Stimulated activated CD4-positive, alpha-beta T cell treated with anti-CD3 and anti-CD28 coated beads, Interleukin-2, amount 100 ng/mL, for 24 hours (primary cell): Measurements from ENCODE around the gene TBC1D22B.
"Not testable (repeated sequence)": the region's sequence is repeated elsewhere in the genome, so short reads cannot be mapped to it uniquely, and the experiment has no call there.

Experiments used
- DNase-seq, 2 donors: peaks; one replicate each; pipeline ENCODE4 v3.0.0-alpha.2; 2020

The TBC1D22B gene

GRCh38 chr6:37269105-37269504, 11.5 kb downstream of the TBC1D22B start:
- no peak for DNase-seq

DNA sequence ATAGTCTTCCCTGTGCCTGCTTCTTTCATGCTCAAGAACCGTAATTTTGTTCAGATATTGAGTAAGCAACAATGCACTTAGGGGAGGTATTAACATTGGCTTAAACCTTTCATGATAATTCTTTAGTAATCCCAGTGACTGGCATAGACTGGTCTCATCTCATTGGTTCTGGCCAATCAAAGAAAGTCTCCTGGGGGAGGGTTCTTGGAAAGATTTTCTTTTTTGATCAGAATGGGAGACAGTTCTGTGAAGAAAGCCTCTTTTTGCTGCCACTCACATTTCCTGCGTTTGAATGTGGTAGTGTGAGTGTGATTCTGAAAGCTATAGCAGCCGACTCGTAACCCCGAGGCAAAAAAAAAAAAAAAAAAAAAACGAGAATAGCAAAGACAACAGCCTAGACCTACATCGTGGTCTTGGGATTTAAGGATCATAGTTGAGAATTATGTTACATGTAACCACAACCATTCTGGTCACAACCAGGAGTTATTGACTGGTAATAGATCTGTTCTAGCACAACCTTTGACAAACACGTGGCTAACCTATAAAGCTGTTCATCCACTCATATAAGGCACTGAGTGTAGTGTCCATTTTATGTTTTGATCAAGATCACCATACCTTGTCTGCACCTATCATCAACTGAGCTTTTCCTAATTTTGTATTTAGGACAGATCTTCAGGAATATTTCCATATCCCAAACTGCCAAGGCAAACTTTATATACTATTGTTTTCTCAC, 15.4 kb downstream of the TBC1D22B start:
- no peak for DNase-seq

DNA sequence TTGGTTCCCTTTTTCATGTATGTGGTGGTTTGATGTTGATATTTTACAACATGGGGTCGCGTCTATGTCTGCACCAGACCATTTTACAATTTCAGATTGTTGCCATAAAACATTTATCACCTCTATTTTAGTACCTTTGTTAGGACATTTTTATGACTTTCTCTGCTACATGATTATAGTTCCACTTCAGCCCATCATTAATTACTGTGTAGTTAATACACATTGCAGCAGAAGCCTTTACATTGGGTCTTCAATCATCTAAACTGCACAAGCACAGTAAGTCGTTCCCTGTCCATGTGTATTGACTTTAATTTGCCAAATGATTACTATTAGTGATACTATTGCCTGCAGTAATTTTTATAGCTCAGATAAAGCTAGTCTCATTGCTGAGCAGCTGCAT, 16.1 kb downstream of the TBC1D22B start:
- no peak for DNase-seq

DNA sequence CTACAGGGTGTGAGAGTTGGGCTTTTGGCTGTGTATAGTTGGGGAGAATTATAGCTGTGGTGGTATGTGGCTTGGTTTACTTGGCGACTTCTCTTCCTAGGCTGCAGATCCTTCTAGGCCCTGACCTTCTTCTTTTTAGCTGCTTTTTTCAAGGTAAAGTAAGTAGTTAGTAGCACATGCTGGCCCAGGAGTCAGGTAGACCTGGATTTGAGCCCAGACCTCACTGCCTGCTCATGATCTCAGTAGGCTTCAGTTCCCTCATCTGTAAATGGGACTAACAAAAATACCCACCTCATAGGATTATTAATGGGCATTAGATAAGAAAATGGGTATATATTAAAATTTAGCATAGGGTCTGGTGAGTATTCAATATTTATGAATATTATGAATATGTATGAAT, 17.8 kb downstream of the TBC1D22B start:
- no peak for DNase-seq

- no peak for DNase-seq
These were observed 19.4 kb downstream of the TBC1D22B start for GRCh38 chr6:37277001-37277409.

DNA sequence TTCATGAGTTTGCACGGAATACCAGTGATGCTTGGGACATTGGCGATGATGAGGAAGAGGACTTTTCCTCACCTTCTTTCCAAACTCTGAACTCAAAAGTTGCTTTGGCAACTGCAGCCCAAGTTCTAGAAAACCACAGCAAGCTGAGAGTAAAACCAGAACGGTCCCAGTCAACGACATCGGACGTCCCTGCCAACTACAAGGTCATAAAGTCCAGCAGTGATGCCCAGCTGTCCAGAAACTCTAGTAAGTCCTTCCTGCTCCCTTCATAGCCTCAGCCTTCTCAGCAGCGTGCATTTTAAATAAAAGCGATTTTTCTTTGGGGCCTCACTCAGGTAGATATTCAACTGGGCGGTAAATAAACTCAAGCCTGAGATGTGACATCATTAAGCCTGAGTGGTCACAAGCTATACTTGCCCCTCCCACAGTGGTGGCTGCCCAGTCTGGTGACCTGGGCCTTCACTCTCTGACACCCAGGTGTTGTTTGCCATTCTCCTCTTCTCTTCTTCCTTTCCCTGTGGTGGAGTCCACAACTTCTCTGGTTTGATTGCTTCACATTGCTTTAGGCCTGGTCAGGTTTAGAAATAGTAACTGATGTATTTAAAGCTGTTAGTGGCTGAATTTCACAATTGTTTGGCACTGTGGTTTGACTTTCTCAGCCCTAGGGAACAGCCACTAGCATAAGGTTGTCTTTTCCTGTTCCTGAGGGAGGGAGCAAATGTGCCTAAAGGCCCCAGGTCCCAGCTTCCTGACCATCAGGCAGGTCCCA, 22.0 kb downstream of the TBC1D22B start:
- DNase-seq, result no peak

DNA sequence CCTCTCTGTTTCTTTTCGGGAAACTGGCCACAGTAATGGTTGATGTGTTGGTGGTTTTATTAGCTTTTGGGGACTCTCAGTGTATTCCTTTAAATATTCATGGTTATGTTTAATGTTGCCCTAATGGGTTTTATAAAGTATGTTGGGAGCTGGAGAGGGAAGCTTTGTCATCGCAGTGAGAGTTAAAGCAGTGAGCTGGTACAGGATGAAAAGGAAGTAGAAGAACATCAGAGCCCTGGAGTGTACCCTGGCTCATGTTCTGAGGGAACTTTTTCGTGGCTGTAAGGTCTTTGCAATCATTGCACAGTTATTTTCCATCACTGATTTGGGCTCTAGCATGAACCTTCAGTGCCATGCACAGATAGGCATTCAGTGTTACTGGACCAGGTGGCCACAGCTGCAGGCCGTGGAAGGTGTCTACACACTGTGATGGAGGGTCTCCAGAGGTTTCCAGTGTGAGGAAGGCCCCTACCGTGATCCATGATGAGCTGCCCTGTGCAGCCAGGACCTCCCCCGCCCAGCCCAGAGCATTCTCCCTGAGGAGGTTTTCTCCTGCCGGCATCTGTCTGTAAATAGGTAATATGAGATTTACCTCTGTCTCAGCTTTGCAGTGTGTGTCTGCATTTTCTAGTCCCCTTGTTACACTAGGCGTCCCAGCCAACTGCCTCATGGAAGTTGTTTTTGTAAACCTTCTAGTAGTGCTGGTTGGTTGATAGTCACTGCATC, 22.8 kb downstream of the TBC1D22B start:
- no peak for DNase-seq

DNA sequence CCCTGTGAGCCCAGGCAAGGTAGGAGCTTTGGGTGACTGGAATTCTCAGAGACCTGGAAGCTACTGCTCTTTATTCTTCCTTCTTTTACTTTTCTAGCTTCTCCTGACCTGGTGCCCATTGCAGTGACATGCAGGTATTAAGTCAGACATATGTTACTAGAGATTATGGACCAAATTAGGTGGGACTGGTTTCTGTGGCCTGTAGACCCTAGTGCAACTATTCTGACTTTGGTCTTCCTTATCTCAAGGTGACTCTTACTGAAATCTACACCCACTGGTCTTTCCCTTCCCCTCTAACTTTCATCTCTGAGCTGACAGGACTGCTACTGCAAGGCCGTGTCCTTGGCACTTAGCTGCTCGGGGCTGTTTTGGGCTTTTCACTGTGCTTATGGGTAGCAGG, 24.8 kb downstream of the TBC1D22B start:
- no peak for DNase-seq

GRCh38 chr6:37283268-37283667, 25.7 kb downstream of the TBC1D22B start:
- no peak for DNase-seq

GRCh38 chr6:37283671-37284151, 26.1 kb downstream of the TBC1D22B start:
- DNase-seq, result no peak

DNA sequence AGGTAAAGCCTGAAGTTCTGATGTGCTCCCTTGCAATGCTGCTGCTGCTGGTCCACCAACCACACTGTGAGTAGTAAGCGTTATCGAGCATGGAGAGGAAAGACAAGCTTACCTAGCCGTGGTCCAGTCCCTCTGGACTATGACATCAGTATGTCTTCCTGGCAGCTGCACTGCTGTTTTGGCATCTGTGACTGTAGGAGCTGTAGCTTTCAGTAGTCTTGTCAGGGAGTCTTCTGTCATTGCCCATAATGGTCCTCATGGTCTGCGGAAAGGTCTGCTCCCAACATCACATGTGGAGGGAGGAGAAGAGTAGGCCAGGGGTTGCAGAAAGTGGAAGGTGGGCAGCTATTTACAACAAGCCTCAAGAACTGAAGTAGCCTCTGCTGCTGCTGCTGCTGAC, 27.2 kb downstream of the TBC1D22B start:
- DNase-seq, result no peak

- peak in 1 of 2 donors; percentile 30 for DNase-seq
These were observed 28.3 kb downstream of the TBC1D22B start for GRCh38 chr6:37285861-37286311.

GRCh38 chr6:37287519-37288157, 30.1 kb downstream of the TBC1D22B start:
- DNase-seq, result no peak

DNA sequence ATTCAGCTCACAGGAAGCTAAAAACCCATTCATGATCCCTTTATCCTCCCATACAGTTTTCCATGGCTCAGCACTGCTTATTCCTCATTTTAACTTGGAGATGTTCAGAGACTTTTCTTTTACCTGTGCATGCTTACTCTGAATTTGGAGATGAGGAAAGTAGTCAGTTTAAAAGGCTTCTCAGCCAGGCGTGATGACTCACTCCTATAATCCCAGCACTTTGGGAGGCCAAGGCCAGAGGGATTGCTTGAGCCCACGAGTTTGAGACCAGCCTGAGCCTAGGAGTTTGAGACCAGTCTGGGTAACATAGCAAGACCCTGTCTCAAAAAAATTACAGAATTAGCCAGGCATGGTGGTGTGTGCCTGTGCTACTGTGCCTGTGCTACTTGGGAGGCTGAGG, 30.7 kb downstream of the TBC1D22B start:
- DNase-seq, result no peak

DNA sequence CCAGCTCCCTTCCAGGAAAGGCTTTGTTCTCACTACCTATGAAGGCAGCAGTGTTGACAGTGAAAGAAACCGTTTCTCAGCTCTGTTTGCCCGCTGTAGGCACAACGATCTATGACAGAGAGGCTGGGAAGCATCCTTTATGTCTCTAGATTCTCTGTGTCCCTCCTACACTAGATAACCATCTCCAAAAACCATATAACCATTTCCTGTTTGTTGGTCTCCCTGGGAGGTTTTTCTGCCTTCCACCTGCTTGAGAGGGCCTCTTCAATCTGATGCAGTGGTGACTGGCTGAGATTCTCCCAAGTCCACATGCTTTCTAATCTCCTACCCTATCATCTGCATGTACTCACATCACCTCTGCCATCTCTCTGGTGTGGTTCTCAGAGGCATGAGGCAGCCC, 32.4 kb downstream of the TBC1D22B start:
- peak; percentile 17 to 18 for DNase-seq

DNA sequence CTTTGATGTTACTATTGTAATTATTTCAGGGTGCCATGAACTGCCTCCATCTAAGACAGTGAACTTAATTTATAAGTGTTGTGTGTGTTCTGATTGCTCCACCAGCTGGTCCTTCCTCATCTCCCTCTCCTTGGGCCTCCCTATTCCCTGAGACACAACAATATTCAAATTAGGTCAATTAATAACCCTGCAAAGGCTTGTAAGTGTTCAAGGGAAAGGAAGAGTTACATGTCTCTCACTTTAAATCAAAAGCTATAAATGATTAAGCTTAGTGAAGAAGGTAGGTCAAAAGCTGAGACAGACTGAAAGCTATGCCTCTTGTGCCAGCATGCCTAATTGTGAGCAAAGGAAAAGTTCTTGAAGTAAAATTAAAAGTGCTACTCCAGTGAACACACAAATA, 35.9 kb downstream of the TBC1D22B start:
- DNase-seq, result no peak

GRCh38 chr6:37297637-37298036, 40.1 kb downstream of the TBC1D22B start:
- DNase-seq, result not testable (repeated sequence)

DNA sequence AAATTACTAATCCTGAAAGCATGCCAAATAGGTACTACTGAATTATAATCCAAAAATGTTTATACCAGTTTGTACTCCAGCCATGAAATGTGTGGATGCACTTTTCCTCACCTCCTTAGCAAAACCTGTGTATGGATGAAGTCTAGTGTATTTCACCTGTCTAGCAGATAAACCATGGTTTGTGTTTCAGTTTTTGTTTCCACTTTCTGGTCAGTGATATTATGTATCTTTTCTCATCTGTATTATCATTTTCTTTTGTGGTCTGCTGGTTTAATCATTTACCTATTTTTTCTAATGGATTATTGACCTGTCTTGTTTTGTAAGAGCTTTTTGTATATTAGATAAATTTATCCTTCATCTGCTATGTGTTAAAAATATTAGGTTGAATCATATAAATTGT, 41.4 kb downstream of the TBC1D22B start:
- DNase-seq, result no peak

- no peak for DNase-seq
These were observed 42.4 kb downstream of the TBC1D22B start for GRCh38 chr6:37299990-37300389.

DNA sequence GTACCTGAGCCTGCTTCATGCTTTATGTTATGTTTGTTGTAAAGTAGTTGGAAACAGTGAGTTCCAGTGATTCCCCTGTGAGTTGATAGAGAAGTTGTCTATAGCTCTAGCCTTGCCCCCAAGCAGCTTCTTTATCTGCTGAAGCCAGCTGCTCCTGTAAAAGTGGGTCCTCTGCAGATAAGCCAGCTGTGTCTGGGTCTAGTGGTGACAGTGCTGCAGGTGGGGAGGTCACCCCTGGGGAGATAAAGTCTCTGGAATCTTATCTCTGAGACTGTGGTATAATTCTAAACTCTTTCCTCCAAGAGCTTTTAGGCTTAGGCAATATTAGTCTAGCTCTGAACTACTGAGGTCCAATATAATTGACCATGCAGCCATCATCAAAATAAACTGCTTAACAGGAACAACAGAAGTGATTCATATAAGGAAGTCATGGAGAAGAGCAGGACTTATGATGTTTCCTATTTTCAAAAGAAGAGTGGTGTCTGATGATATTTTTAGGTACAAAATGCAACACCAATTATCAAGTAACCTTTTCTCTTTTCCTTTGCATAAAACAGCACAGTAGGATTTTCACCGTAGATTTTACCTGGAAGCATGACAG, 44.6 kb downstream of the TBC1D22B start:
- DNase-seq, result no peak

GRCh38 chr6:37303091-37303660, 45.6 kb downstream of the TBC1D22B start:
- no peak for DNase-seq

GRCh38 chr6:37303891-37304503, 46.4 kb downstream of the TBC1D22B start:
- DNase-seq, result peak; percentile 13 to 21
